HCT116 (cell line): Measurements from ENCODE around the gene DLST. TPM values are rescaled to one million over a fixed set of nuclear protein-coding genes. Genes with fewer than 3 reads are reported as not detected.

Experiments
- ATAC-seq: fragments of 200-7000 bp; cut with Tn5 transposase; 2 replicates; pipeline ENCODE4 v1.9.1; 2020; ENCODE audit warnings: mild to moderate bottlenecking, moderate library complexity
- BruUV-seq: library from RNA; stranded (reverse); fragments of 400-500 nt; replicated peaks from 2 replicates; lab custom pipeline; 2021; lab: Mats Ljungman, UMichigan
- CTCF ChIA-PET: fragments of 300-600 bp; sonication (Branson Sonifier 250); formaldehyde crosslinking; loops from one replicate; lab custom pipeline; 2021; ENCODE audit warnings: antibody characterized with exemption; lab: Charles Lee
- POLR2A ChIA-PET: fragments of 300-600, 350-600 bp; sonication (Branson Sonifier 250); formaldehyde crosslinking; loops from one replicate; lab custom pipeline; 2021; ENCODE audit warnings: antibody characterized with exemption; lab: Charles Lee
- RAD21 ChIA-PET, 2 experiments: fragments of 300-600 bp; sonication (Branson Sonifier 250); formaldehyde crosslinking; loops; one replicate each; lab custom pipeline; 2023; ENCODE audit warnings: low total read pairs in 2 of 2; ENCODE audit not compliant: uncharacterized antibody in 2 of 2, unreplicated experiment in 2 of 2, low non-redundant PET in 1 of 2; lab: Charles Lee
- DNase-seq: peaks from one replicate; pipeline ENCODE4 v3.0.0-alpha.2; 2010; ENCODE audit warnings: low read depth, low spot score
- H2AFZ ChIP-seq: fragments of 200-600 bp; shearing (Covaris generic), sonication (generic); 2 replicates; pipeline ENCODE4 v1.6.1; 2017; ENCODE audit warnings: low read depth, mixed run types, mixed read lengths, antibody characterized with exemption, low read length; ENCODE audit not compliant: poor library complexity, severe bottlenecking
- H3K27ac ChIP-seq: 2 replicates; pipeline ENCODE4 v1.5.1; 2012; ENCODE audit warnings: low read depth, low read length
- H3K27me3 ChIP-seq: fragments of 200-600 bp; sonication (generic); 2 replicates; pipeline ENCODE4 v1.6.1; 2016; ENCODE audit warnings: mixed run types, low read length, mixed read lengths; ENCODE audit not compliant: insufficient read depth
- H3K36me3 ChIP-seq, 2 experiments: fragments of 200-500 bp in 1 of 2; fragments of 200-600 bp in 1 of 2; sonication (Bioruptor generic) in 1 of 2; sonication (generic) in 1 of 2; 2 replicates each; pipeline versions ENCODE4 v1.5.1 to v1.6.1; 2014 to 2016; ENCODE audit warnings: low read length in 2 of 2, inconsistent platforms in 1 of 2, mixed read lengths in 1 of 2, mixed run types in 1 of 2; ENCODE audit not compliant: insufficient read depth in 2 of 2, control insufficient read depth in 1 of 2
- H3K4me1 ChIP-seq, 2 experiments: fragments of 200-600 bp in 1 of 2; sonication (generic) in 1 of 2; 2 replicates each; pipeline versions ENCODE4 v1.5.1 to v1.6.1; 2012 to 2017; ENCODE audit warnings: low read length in 2 of 2, inconsistent platforms in 1 of 2, mild to moderate bottlenecking in 1 of 2, mixed read lengths in 1 of 2, mixed run types in 1 of 2, moderate library complexity in 1 of 2; ENCODE audit not compliant: insufficient read depth in 2 of 2, control insufficient read depth in 1 of 2
- H3K4me2 ChIP-seq: fragments of 200-600 bp; sonication (generic); 2 replicates; pipeline ENCODE4 v1.6.1; 2017; ENCODE audit warnings: mixed run types, low read length, mixed read lengths
- H3K4me3 ChIP-seq, 2 experiments: fragments of 200-600 bp in 1 of 2; sonication (generic) in 1 of 2; replicated peaks in 1 of 2; 2 replicates each; pipeline ENCODE4 v1.5.1; 2011 to 2016; ENCODE audit warnings: low read length in 2 of 2, control low read depth in 1 of 2, low read depth in 1 of 2, mild to moderate bottlenecking in 1 of 2, mixed read lengths in 1 of 2, mixed run types in 1 of 2
- H3K79me2 ChIP-seq: fragments of 200-600 bp; sonication (generic); 2 replicates; pipeline ENCODE4 v1.6.1; 2017; ENCODE audit warnings: mild to moderate bottlenecking, mixed run types, low read length, moderate library complexity, mixed read lengths; ENCODE audit not compliant: insufficient read depth
- H3K9ac ChIP-seq: fragments of 200-600 bp; sonication (generic); 2 replicates; pipeline ENCODE4 v1.6.1; 2016; ENCODE audit warnings: low read length, mixed read lengths
- H3K9me2 ChIP-seq: fragments of 200-600 bp; sonication (generic), shearing (Covaris generic); 2 replicates; pipeline ENCODE4 v1.6.1; 2017; ENCODE audit warnings: mixed run types, mild to moderate bottlenecking, moderate library complexity; ENCODE audit not compliant: insufficient read depth
- H3K9me3 ChIP-seq, 2 experiments: fragments of 200-500 bp in 1 of 2; fragments of 200-600 bp in 1 of 2; sonication (Bioruptor generic) in 1 of 2; sonication (generic) in 1 of 2; 2 replicates each; pipeline ENCODE4 v1.6.1; 2014 to 2017; ENCODE audit warnings: low read length in 2 of 2, mixed read lengths in 2 of 2, inconsistent platforms in 1 of 2, low read depth in 1 of 2, mild to moderate bottlenecking in 1 of 2, mixed run types in 1 of 2, moderate library complexity in 1 of 2; ENCODE audit not compliant: control insufficient read depth in 1 of 2, insufficient read depth in 1 of 2
- H4K20me1 ChIP-seq: fragments of 200-600 bp; sonication (generic), shearing (Covaris generic); 2 replicates; pipeline ENCODE4 v1.6.1; 2017; ENCODE audit warnings: mixed run types, mild to moderate bottlenecking, moderate library complexity; ENCODE audit not compliant: insufficient read depth
- CTCF ChIP-seq, 3 experiments: fragments of 200-600 bp in 1 of 3; sonication (generic) in 1 of 3; IDR thresholded peaks in 2 of 3; conservative IDR thresholded peaks in 1 of 3; 2 replicates each; pipeline ENCODE4 v1.5.1; 2012 to 2017; ENCODE audit warnings: low read depth in 2 of 3, low read length in 2 of 3, antibody characterized with exemption in 1 of 3, borderline replicate concordance in 1 of 3, control low read depth in 1 of 3, mild to moderate bottlenecking in 1 of 3, mixed read lengths in 1 of 3, mixed run types in 1 of 3, moderate library complexity in 1 of 3; ENCODE audit not compliant: insufficient read depth in 1 of 3
- EGR1 ChIP-seq: IDR thresholded peaks from 2 replicates; pipeline ENCODE4 v1.6.1; 2012; ENCODE audit warnings: low read depth
- FOSL1 ChIP-seq: IDR thresholded peaks from 2 replicates; pipeline ENCODE4 v1.6.1; 2012; ENCODE audit warnings: low read depth
- POLR2AphosphoS5 ChIP-seq: IDR thresholded peaks from 2 replicates; pipeline ENCODE4 v1.6.1; 2011; ENCODE audit warnings: mild to moderate bottlenecking, low read depth, low read length, moderate library complexity
- SIN3A ChIP-seq: IDR thresholded peaks from 2 replicates; pipeline ENCODE4 v1.6.1; 2012; ENCODE audit warnings: low read depth
- SP1 ChIP-seq: IDR thresholded peaks from 2 replicates; pipeline ENCODE4 v1.6.1; 2012; ENCODE audit warnings: low read depth
- intact Hi-C: fragments of 100-400 bp; cut with micrococcal nuclease; formaldehyde crosslinking; loops from 2 replicates; pipeline ENCODE4 v1.10.0; 2022
- total RNA-seq: library from RNA; stranded (reverse); gene quantifications from one replicate; pipeline ENCODE4 v1.2.1, GENCODE V29; 2021; ENCODE audit not compliant: unreplicated experiment

Gene DLST
- total RNA-seq, 1 experiment from 2014 or later: 101 TPM

GRCh38 chr14:74859757-74860552 is 21.8 kb upstream of the DLST start:
- ChIA-PET RAD21 (interaction anchor here (2.3 to 2.5 kb wide), 2 partner anchors 46 to 47 kb away, joined by 12 to 13 read pairs; no protein-coding TSS in a partner anchor), CTCF (interaction anchor here (0.7 to 6.9 kb wide), 9 partner anchors 13 to 251 kb away, joined by 3 to 94 read pairs (median 16); partner anchors contain the start of genes DLST and PROX2), POLR2A (no interaction called here)
- no peak overlapping the region for H2AFZ ChIP-seq
- intact Hi-C loops: loop anchor here (2.0 kb wide), 1 partner anchor 447 kb away; no protein-coding TSS in a partner anchor
- no peaks in the 10 kb centered on the region for H3K9me3 ChIP-seq
- H3K27me3 ChIP-seq: no peaks in the 10 kb centered on the region
- BruUV-seq: no TSS peak
- H3K4me1 ChIP-seq: peaks cover 0 to 4% of the 10 kb centered on the region in 2 experiments; a peak in 1 of 4 replicates
- no peaks in the 10 kb centered on the region for H3K36me3 ChIP-seq
- H3K27ac ChIP-seq: no peak overlapping the region
- H3K4me3 ChIP-seq: no peak overlapping the region
- no peaks in the 10 kb centered on the region for H3K79me2 ChIP-seq
- H3K9me2 ChIP-seq: no peaks in the 10 kb centered on the region
- H3K4me2 ChIP-seq: no peak overlapping the region
- no peak for DNase-seq
- H4K20me1 ChIP-seq: no peaks in the 10 kb centered on the region
- no peak for ATAC-seq
- no peak overlapping the region for H3K9ac ChIP-seq
- no peak for TF ChIP-seq EGR1
- TF ChIP-seq SP1: no peak
- no peak for TF ChIP-seq FOSL1
- no peak for TF ChIP-seq POLR2AphosphoS5
- TF ChIP-seq SIN3A: no peak
- TF ChIP-seq CTCF (IDR thresholded peaks at IDR 0.05 in 2 of 3, conservative IDR thresholded peaks at IDR 0.05 in 1 of 3; ENCODE audit: borderline replicate concordance in 1 of 3, insufficient read depth in 1 of 3, low read depth in 2 of 3, low read length in 2 of 3): no peak
